T-helper 22 cell (primary cell): ENCODE results near the gene JAZF1.

Source experiments
- DNase-seq: peaks from one replicate; pipeline ENCODE4 v3.0.0-alpha.2; 2020; ENCODE audit warnings: low read depth

Gene JAZF1

GRCh38 chr7:28136420-28136819 is 44.2 kb downstream of the JAZF1 start:
- no peak for DNase-seq

GRCh38 chr7:28135760-28136159 is 44.8 kb downstream of the JAZF1 start:
- DNase-seq: no peak

GRCh38 chr7:28135315-28135714 is 45.3 kb downstream of the JAZF1 start:
- no peak for DNase-seq

DNA sequence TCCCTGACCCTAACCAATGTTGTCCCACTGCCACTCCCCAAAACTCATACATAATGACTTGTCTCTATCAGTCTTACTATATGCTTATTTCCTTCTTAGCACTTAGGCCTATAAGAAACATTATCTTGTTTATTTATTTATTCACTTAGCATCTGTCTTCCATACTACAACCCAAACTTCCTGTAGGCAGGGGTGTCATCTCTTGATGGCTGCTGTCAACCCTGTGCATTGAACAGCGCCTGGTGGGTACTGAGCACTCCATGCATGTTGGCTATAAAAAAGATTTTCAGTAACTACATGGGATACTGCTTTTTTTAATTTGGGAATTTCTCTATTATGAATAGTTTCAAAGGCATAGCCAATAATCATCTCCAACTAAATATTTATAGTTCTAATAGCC is 46.7 kb downstream of the JAZF1 start:
- no peak for DNase-seq

GRCh38 chr7:28132959-28133870 is 47.4 kb downstream of the JAZF1 start:
- DNase-seq: no peak

GRCh38 chr7:28130277-28130676 is 50.3 kb downstream of the JAZF1 start:
- DNase-seq: no peak

- DNase-seq: no peak
Observed at GRCh38 chr7:28128608-28129007, 52.0 kb downstream of the JAZF1 start.

DNA sequence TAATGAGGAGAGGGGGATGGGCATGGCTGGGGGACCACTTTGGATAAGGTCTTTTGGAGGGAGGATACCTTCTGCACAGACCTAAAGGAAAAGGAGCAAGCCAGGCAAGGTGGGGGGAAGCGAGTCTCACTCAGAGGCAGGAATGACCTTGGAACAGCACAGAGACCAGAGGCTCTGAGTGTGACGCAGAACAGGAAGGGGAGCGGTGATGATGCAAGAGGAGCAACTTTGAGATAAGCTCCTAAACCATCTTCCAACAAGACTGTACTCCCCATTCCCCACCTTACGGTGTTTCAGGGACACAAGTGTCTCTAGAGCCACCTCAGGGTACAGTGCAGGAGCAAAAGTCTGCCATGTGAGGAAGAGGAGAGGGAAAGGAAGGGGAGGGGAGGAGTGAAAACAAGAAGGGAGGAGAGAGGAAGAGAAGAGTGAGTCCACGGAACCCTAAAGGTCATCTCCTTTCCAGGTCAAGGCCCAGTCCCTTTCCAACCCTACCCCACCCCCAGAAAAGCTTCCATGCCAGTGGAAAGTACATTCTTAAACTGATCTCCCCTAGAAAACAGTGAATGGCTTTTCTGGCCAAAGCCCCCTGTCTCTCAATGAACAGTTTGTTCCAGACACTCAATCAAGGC is 54.1 kb downstream of the JAZF1 start:
- no peak for DNase-seq

DNA sequence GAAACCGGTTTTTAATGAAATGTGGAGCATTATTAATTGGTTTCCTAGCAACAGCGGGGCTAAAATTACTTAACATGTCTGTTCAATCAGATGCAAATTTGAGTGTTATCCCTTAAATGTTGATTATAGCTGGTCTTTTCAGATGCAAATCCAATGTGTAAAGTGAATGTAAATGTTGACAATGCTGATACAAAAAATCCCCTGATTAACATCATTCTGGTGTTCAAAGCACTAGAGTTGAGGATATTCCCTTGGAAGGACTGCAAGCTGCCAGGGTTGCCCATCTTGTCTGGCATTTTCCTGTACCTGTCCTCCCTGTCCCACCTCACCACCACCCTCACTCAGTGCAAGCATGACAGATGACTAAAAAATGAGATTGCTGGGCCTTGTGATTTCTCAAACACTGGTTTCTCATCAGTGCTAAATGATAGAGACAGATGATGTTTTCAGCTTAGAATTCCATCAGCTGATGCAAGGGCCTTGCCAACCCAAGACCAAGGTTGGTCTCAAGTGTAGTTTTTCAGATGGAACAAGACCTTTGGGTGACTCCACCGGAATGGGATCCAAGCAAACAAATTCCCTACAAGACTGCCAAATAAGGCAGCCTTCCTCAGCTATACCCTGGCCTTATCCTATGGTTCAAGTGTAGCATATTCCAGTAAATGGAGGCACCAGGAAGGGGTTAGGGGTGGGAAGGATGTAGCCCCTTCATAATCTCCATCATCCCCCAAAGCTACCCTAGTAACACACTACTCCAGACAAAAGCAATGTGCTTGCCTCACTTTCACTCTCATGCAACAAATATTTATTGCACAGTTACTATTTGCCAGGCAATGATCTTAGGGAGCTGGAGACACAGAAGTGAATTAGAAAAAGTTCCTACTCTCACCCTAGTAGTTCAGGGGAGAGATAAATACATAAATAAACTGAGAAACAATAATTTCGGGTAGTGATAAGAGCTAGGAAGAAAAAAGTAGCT is 54.9 kb downstream of the JAZF1 start:
- no peak for DNase-seq

DNA sequence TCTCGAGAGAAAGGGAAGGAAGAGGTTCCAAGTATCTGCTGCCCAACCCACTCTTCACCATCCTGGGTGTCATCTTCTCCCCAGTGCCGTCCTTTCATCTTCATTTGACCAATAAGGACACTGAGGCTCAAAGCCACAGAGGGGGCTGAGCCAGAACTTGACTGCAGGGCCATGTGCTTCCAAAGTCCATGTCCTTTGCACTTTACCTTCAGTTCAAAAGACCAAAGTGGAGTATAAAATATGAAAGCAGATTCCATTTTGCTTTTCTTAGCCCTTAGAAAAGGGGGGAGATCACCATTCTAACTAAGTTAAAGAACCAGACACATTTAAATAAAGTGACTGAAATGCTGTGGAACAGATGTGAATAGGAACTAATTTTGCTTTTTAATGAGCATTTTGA is 56.2 kb downstream of the JAZF1 start:
- DNase-seq: no peak

DNA sequence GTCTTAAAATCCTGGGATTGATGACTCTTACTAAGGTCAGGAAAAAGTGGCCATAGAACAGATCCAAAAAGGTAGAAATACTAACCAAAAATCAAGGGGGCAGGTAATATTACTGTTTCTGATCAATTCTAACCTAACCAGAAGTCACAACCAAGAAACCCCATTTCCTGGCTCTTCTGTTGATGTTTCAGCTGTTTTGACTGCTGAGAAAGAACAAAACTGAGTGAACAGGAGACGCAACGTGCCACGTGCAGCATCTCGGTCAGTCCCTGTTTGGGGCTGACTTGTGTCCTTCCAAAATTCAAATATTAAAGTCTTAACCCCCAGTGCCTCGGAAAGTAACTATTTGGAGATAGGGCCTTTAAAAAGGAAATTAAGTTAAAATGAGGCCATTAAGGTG is 56.8 kb downstream of the JAZF1 start:
- DNase-seq: no peak

DNA sequence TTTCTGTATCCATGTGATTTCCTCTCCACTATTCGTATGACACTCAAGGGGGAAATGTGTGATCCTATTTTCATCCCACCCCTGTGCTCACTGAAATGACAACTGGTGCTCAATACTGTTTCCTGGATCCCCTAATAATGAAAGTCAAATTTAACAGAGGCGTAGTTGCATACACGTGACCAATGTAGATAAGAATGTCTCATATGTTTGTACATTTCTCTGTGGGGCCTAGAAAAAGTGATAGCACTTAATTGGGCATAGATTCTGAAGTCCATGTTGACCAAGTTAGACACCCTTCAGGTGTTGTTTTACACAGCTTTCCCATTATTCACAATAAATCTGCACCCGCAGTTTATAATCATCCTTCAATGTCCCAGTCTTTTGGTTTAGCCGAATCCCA is 59.1 kb downstream of the JAZF1 start:
- DNase-seq: no peak

DNA sequence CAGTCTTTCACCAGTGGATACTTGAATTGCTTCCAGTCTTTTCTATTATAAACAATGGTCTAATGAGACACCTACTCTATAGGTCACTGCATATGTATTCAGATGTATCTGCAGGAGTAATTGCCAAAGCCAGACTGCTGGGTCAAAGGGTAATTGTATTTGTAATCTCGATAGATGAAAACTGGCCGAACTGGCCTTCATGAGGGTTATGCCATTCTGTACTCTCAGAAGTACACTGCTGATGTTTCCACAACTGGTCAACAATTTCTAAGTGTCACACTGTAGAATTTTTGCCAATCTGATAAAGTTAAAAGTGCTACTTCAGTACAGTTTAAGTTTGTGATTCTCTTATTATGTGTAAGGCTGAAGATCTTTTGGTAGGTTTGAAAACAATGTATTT is 64.6 kb downstream of the JAZF1 start:
- DNase-seq: no peak

- no peak for DNase-seq
Observed at GRCh38 chr7:28115261-28115660, 65.3 kb downstream of the JAZF1 start.

DNA sequence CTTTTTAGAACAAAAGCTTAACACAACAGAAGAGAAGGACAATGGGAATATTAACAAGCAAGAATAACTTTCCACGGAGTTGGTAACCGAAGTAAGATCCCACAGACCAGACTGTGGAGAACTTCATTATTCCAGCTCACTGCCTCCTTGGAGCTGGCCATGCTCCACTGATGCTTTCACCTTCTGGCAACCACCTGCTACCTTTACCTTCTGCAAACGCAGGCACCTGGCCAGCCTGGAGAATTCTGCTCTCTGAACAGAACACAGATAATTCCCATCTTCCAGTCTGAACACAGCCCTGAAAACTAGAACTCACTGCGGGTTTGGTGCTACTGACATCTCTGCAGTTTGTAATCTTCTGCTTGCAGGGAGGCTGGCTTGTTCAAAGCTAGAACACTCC is 66.5 kb downstream of the JAZF1 start:
- no peak for DNase-seq

DNA sequence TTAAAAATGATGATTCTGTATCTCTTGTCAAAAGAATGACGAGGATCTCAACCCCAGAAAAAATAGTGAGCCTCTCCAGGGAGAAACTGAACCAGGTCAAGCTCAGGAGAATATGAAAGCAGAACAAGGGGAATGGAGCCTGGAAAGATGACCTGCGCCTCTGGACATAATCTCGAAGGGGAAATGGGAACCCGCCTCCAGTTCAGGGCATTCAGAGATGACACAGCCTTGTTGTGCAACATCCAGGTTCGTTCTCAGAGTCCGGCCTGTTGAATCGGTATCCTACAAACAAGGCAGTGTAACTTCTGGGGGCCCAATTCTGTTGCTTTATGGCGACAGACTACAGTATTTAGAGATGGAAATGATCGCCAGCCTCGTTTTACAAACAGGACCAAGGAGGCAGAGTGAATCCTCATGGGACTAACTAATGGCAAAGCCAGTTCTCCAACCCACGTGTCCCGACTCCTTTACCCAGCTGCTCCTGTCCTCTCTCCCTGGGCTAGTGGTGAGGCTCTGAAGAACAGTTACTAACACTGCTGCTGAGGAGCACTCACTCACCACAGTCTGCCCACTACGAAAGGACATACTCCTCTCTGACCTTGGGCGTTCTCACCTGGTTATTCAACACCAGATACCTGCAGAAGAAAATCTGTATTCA is 67.6 kb downstream of the JAZF1 start:
- DNase-seq: no peak

GRCh38 chr7:28112467-28112866 is 68.1 kb downstream of the JAZF1 start:
- DNase-seq: no peak

DNA sequence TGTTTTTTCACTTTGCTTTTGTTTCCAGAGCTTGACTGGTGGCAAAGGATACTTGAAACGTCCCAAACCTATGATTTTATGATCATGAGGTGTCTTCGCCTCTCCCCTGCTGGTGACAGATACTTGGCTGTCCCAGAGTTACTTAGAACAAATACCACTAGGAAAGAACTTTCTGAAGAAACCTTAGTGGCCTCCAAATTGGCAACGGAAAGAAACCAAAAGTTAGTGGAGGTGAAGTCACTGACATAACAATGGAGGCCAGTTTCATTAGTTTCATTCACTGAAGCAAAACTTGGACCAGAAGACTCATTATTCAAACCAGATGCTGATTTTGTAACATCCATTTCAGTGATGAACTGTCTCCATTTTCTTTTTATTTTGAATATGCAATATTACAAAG is 68.6 kb downstream of the JAZF1 start:
- no peak for DNase-seq

- no peak for DNase-seq
Observed at GRCh38 chr7:28110427-28111012, 70.1 kb downstream of the JAZF1 start.

DNA sequence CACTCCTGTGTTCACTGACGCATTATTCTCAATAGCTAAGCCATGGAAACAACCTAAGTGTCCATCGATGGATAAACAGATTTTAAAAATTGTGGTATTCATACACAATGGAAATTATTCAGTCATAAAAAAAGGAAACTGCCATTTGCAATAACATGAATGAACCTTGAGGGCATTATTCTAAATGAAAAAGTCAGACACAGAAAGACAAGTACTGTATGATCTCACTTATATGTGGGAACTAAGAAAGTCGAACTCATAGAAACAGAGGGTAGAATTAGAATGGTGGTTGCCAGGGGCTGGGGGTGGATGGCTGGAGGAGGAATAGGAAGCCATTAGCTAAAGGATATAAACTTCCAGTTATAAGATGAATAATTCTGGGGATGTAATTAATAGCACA is 71.8 kb downstream of the JAZF1 start:
- DNase-seq: no peak

- no peak for DNase-seq
Observed at GRCh38 chr7:28107960-28108359, 72.6 kb downstream of the JAZF1 start.
